SK-N-MC (cell line): Measurements from ENCODE around the gene VEPH1.

ENCODE experiments used
- DNase-seq: peaks from one replicate; pipeline ENCODE4 v3.0.0-alpha.2; 2011; ENCODE audit warnings: low read depth, low spot score
- H3K27ac ChIP-seq: fragments of 200-600 bp; sonication (generic); 2 replicates; pipeline ENCODE4 v1.5.1; 2016; ENCODE audit warnings: mixed run types
- H3K36me3 ChIP-seq: fragments of 200-600 bp; sonication (generic); 2 replicates; pipeline ENCODE4 v1.6.1; 2017; ENCODE audit warnings: antibody characterized with exemption, low read length, mixed read lengths; ENCODE audit not compliant: insufficient read depth
- H3K4me3 ChIP-seq: fragments of 200-600 bp; sonication (generic); 2 replicates; pipeline ENCODE4 v1.5.1; 2016
- H3K9ac ChIP-seq: fragments of 200-600 bp; sonication (generic); 2 replicates; pipeline ENCODE4 v1.8.0; 2017; ENCODE audit warnings: mixed run types, mixed read lengths; ENCODE audit not compliant: insufficient read length
- H3K9me3 ChIP-seq: fragments of 200-600 bp; sonication (generic); 2 replicates; pipeline ENCODE4 v1.6.1; 2017; ENCODE audit warnings: low read depth, mild to moderate bottlenecking, antibody characterized with exemption, low read length, moderate library complexity, mixed read lengths
- EZH2 ChIP-seq: fragments of 200-600 bp; sonication (generic); IDR thresholded peaks from one replicate; pipeline ENCODE4 v1.6.1; 2017; ENCODE audit warnings: antibody characterized with exemption
- FOXP2 ChIP-seq: optimal IDR thresholded peaks from 2 replicates; pipeline ENCODE3; 2011; ENCODE audit warnings: mild to moderate bottlenecking, moderate library complexity; ENCODE audit not compliant: insufficient read depth; ENCODE audit errors: extremely low read length, control extremely low read depth
- POLR2AphosphoS5 ChIP-seq: IDR thresholded peaks from 2 replicates; pipeline ENCODE4 v1.6.1; 2012; ENCODE audit warnings: mild to moderate bottlenecking, low read depth, low read length, borderline replicate concordance

VEPH1 gene

DNA sequence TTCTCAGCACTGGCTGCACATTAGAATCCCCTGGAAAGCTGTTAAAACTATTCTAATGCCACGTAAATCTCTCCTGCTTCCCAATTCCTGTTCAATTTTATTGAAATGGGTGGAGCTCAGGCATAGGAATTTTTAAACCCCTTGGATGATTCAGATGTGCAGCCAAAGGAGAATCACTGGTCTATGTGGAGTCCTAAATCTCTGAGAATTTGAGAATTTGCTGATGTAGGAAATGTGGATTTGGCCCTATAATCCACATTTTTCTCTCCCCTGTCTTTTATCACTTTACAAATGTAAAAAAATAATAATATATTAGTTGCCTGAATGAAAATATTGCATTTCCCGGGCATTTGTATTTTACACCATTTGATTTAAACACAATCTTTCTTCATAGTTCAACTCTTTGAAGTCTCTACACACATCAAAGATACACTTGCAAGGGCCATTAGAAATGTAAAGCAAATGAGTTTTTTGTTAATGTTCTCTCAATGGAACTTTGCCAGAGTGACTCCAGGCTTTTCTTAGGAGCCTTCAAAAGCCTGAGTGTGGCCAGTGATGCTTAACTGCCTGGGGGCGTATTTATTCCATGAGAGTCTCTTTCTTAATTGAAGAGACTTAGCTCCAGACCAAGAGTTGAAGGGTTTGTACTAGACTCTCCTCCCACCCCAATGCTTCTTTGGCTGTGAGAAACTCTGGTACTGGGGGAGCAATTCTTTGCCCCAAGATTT, 115.3 kb downstream of the VEPH1 start:
- TF ChIP-seq FOXP2, result no peak
- no peak for TF ChIP-seq POLR2AphosphoS5
- TF ChIP-seq EZH2, result no peak
- Histone ChIP-seq H3K9ac (no peak overlapping the region), H3K4me3 (no peak overlapping the region), H3K27ac (no peak overlapping the region), H3K9me3 (no peaks in the 10 kb centered on the region), H3K36me3 (no peaks in the 10 kb centered on the region)
- DNase-seq, result no peak

GRCh38 chr3:157384491-157384890, 118.7 kb downstream of the VEPH1 start:
- no peak overlapping the region for H3K27ac ChIP-seq
- no peak overlapping the region for H3K4me3 ChIP-seq
- no peaks in the 10 kb centered on the region for H3K36me3 ChIP-seq
- no peak for TF ChIP-seq EZH2
- TF ChIP-seq POLR2AphosphoS5, result no peak
- no peak for TF ChIP-seq FOXP2
- H3K9ac ChIP-seq, result no peak overlapping the region
- no peaks in the 10 kb centered on the region for H3K9me3 ChIP-seq
- no peak for DNase-seq

DNA sequence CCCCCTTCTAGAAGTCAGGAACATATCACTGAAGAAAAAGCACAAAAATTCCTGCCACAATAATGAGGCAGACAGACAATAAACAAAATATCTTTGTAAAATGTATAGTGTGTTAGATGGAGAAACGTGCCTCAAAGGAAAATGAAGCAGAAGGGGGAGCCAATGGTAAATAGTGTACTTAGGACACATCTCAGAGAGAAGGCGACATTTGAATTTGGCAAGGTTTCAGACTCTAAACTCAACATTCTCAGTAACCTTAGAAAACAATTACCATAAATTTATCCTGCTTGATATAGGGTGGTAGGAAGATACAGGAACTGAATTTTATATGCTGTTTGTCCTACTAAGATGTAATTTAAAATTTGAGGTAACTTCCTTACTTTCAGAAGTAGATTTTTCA, 119.2 kb downstream of the VEPH1 start:
- H3K9me3 ChIP-seq, result no peaks in the 10 kb centered on the region
- no peak overlapping the region for H3K4me3 ChIP-seq
- no peak overlapping the region for H3K27ac ChIP-seq
- DNase-seq, result no peak
- no peaks in the 10 kb centered on the region for H3K36me3 ChIP-seq
- no peak for TF ChIP-seq POLR2AphosphoS5
- TF ChIP-seq EZH2, result no peak
- TF ChIP-seq FOXP2, result no peak
- no peak overlapping the region for H3K9ac ChIP-seq

DNA sequence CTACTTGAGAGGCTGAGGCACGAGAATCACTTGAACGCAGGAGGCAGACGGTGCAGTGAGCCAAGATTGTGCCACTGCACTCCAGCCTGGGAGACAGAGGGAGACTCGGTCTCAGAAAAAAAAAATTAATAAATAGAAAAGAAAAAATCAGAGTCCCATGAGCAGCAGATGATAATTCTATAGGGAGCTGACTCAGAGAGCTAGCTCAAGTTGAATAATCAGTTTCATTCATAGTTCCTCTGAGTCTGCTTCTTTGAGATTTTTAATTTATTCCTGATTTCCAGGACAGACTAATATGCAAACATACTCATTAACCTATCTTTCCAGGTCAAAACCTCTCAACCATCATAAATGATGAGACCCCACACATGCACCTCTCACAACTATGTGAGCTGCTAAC, 121.6 kb downstream of the VEPH1 start:
- no peak overlapping the region for H3K27ac ChIP-seq
- H3K9me3 ChIP-seq, result no peaks in the 10 kb centered on the region
- TF ChIP-seq FOXP2 (no peak), EZH2 (no peak), POLR2AphosphoS5 (no peak)
- no peak overlapping the region for H3K4me3 ChIP-seq
- no peaks in the 10 kb centered on the region for H3K36me3 ChIP-seq
- no peak overlapping the region for H3K9ac ChIP-seq
- no peak for DNase-seq

DNA sequence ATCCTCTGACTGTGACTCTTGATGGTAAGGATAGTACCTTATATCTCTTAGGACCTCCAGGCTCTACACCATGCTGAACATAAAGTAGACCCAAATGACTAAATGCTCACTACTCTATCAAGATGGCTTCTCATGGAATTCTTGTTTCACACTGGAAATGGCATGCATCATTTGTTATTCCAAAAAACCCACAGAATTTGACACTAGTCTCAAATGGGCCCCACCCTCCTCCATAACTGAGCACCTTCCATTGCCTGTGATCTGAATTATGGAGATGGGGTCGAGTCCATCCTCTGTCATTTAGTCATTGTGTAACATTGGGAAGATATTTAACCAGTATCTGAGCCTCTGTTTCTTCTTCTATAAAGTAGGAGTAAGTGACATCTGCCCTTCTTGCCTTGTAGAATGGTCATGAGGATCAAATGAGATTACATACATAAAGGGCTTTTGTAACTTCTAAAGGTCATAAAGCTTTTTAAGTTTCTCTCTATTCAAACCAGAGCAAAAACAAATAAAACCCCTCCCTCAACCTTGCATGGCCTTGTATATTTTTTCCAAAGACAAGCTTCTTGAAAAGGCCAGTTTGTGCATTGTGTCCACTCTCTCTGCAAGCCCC, 123.6 kb downstream of the VEPH1 start:
- Histone ChIP-seq H3K27ac (no peak overlapping the region), H3K9ac (no peak overlapping the region), H3K4me3 (no peak overlapping the region), H3K36me3 (no peaks in the 10 kb centered on the region), H3K9me3 (no peaks in the 10 kb centered on the region)
- TF ChIP-seq FOXP2 (no peak), POLR2AphosphoS5 (no peak), EZH2 (no peak)
- no peak for DNase-seq

DNA sequence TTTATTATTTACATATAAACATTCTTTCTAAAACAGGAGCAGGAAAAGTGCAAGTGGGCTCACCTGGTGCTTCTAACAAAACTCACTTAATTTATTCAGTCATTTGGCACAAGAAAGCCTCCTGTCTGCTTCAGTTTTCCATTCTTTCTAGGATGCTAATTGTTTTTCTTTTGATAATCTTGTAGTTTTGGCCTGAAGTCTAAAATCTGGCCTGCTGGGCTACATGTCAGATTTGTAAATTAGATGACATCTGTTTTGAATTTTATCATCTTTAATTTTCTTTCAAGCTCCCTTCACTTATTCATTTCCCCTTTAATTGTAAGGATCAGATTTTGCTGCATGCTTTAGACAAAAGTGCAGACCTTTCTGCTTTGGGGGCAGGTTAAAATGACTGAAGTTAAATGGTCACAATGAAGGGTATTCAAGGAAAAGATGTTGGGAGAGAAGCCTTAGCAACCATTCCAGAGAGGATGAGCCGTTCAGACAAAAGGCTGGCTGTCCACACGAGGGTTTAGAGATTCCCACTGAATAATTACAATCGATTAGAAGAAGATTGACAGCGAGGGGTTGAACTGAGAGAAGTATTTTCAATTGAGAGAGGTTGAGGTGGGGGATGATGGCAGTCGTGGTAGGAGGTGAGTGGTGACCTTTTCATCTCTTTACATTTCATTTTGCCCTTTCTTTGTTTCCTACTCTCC, 126.5 kb downstream of the VEPH1 start:
- no peak overlapping the region for H3K4me3 ChIP-seq
- DNase-seq, result no peak
- H3K9me3 ChIP-seq, result no peaks in the 10 kb centered on the region
- H3K9ac ChIP-seq, result no peak overlapping the region
- no peak overlapping the region for H3K27ac ChIP-seq
- H3K36me3 ChIP-seq, result no peaks in the 10 kb centered on the region
- TF ChIP-seq POLR2AphosphoS5, result no peak
- no peak for TF ChIP-seq FOXP2
- TF ChIP-seq EZH2, result no peak

DNA sequence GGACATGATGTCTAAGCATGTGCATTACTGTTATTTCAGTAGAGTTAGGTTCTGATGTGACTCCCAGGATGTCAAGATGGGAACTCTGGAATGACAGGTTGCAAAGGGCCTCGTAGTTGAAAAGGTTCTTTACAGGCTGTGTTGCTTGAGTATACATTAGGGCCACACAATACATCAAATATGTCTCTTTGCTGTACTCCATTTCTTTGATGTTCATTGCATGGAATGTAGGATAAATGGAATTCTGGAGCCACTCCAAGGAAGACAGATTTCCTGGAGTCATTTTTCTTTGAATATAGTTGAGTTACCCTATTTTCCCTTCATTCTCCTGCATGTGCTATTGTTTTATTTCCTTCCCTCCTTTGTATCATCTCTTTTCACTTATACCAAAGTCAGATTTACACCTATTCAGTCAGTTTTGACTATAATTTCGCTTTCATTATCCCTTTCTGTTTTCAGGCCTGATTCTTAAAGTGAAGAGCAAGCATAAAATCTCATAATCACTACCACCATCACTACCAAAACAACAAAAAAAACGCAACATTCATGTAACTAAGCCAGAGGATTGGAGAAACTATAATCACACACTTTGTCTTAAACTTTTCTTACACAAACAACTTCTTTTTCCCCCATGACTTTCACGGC, 127.8 kb downstream of the VEPH1 start:
- DNase-seq, result no peak
- Histone ChIP-seq H3K4me3 (no peak overlapping the region), H3K9ac (no peak overlapping the region), H3K27ac (no peak overlapping the region), H3K9me3 (no peaks in the 10 kb centered on the region), H3K36me3 (no peaks in the 10 kb centered on the region)
- TF ChIP-seq FOXP2 (no peak), POLR2AphosphoS5 (no peak), EZH2 (no peak)

DNA sequence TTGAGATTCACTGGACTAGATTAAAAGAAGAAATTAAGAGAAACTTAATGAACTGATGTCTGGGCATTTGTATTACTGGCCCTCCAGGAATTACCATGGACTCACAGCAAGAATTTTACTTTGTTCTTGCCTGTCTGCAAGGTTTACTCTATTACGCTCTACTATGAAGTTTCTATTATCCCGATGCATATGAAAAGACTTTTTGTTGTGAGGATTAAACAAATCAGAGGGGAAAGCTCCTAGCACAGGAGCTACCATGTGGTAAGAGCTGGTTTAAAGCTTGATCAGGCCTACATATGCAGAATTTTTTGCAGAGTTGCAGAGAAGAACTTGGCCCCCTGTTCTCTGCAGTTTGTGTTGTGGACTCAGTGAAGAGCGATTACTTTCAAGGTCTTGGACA, 128.3 kb downstream of the VEPH1 start:
- no peak overlapping the region for H3K4me3 ChIP-seq
- no peaks in the 10 kb centered on the region for H3K36me3 ChIP-seq
- TF ChIP-seq FOXP2 (no peak), POLR2AphosphoS5 (no peak), EZH2 (no peak)
- no peaks in the 10 kb centered on the region for H3K9me3 ChIP-seq
- no peak for DNase-seq
- no peak overlapping the region for H3K9ac ChIP-seq
- no peak overlapping the region for H3K27ac ChIP-seq
